ENCODE data around the gene TMEM53. TPM values are rescaled to one million over a fixed set of nuclear protein-coding genes. Genes with fewer than 3 reads are reported as not detected.

Gene TMEM53
- total and polyA plus RNA-seq, 9 donors: 4.1 to 17.9 (median 11.4) TPM

DNA sequence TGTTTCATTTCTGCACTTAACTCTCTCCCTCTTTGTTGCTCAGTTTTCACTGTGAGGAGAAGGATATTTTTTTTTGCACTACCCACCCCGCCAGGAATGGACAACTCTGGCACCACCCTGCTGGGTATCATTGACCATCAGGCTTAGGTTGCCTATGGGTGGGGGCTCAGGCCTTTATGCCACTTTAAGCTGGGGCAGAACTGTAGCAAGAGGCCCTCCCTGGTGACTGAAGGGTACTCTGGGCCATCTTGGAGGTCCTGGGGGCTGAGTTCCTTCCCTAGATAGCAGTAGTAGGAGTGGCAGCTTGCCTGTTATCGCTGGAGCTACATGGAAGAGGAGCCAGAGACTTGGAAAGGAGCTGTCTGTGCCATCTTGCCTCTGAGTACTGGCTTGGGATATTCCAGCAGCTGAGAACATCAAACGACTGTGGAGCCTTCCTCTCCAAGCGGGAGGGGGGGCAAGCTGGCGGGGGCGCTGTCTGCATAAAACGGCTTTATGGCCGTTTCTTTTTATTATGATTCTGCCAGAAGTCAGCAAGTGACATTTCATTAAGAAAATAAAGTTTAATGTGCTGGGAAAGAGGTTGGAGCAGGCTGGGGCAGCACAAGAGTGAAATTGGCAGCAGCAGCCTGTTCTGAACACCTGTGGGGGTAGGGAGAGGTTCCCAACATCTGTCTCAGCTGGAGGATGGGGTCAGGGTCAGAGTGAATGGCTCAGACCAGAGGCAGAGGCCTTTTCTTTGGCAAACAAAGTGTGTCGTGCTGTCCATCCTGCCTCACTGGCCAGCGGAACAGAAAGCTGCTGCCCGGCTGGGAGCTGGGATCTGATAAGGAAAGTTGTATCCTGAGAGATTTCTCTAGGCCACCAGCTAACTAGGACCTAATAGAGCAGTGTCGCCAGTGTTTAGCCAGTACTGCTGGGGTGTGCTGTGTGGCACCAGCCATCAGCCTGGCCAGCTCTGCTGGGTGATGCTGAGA lies 32.9 kb downstream of the TMEM53 start:
- Histone ChIP-seq H3K4me3 (no peak overlapping the region), H3K4me1 (ENCODE audit: insufficient read depth) (peaks cover 6% of the 10 kb centered on the region), H3K9me3 (no peaks in the 10 kb centered on the region), H3K27me3 (no peaks in the 10 kb centered on the region), H3K36me3 (no peaks in the 10 kb centered on the region), H3K27ac (no peak overlapping the region)
- no peak for TF ChIP-seq CTCF (IDR thresholded peaks at IDR 0.05)
- TF ChIP-seq POLR2A (IDR thresholded peaks at IDR 0.05): no peak
- no peak for TF ChIP-seq EP300 (IDR thresholded peaks at IDR 0.05)
- no peak for DNase-seq
- intact Hi-C loops (cut with DNase I): loop anchor here in 1 of 4 donors (10.0 kb wide), 1 partner anchor 637 kb away; no protein-coding TSS in a partner anchor
- 66 to 79% (median 67%) methylated on average over 12 of the region's 12 CpGs for WGBS, 3 donors

GRCh38 chr1:44640200-44640853 lies 34.0 kb downstream of the TMEM53 start:
- 84 to 86% (median 84%) methylated on average over 24 of the region's 24 CpGs for WGBS, 3 donors
- H3K4me3 ChIP-seq: no peak overlapping the region
- DNase-seq: no peak

GRCh38 chr1:44637702-44638411 lies 36.4 kb downstream of the TMEM53 start:
- Histone ChIP-seq H3K36me3 (no peaks in the 10 kb centered on the region), H3K4me1 (ENCODE audit: insufficient read depth) (no peaks in the 10 kb centered on the region), H3K4me3 (no peak overlapping the region), H3K27ac (no peak overlapping the region), H3K27me3 (no peaks in the 10 kb centered on the region), H3K9me3 (no peaks in the 10 kb centered on the region)
- WGBS, 3 donors: 73 to 80% (median 76%) methylated on average over 27 of the region's 27 CpGs
- TF ChIP-seq POLR2A (IDR thresholded peaks at IDR 0.05) (no peak), EP300 (IDR thresholded peaks at IDR 0.05) (no peak)
- intact Hi-C loops (cut with DNase I): loop anchor here in 1 of 4 donors (5.0 kb wide), 1 partner anchor 646 kb away; the partner anchor contains the start of gene CCDC24
- DNase-seq: no peak

More at GRCh38 chr1:44640200-44640853, 34.0 kb downstream of the TMEM53 start:
- TF ChIP-seq EP300 (IDR thresholded peaks at IDR 0.05) (no peak), CTCF (IDR thresholded peaks at IDR 0.05) (no peak)
- H3K27ac ChIP-seq: no peak overlapping the region
- intact Hi-C loops (cut with DNase I): loop anchor here in 1 of 4 donors (10.0 kb wide), 1 partner anchor 636 kb away; no protein-coding TSS in a partner anchor
- no peaks in the 10 kb centered on the region for H3K27me3 ChIP-seq
- H3K36me3 ChIP-seq: no peaks in the 10 kb centered on the region
- no peaks in the 10 kb centered on the region for H3K9me3 ChIP-seq
- H3K4me1 ChIP-seq (ENCODE audit: insufficient read depth): peaks cover 6% of the 10 kb centered on the region

DNA sequence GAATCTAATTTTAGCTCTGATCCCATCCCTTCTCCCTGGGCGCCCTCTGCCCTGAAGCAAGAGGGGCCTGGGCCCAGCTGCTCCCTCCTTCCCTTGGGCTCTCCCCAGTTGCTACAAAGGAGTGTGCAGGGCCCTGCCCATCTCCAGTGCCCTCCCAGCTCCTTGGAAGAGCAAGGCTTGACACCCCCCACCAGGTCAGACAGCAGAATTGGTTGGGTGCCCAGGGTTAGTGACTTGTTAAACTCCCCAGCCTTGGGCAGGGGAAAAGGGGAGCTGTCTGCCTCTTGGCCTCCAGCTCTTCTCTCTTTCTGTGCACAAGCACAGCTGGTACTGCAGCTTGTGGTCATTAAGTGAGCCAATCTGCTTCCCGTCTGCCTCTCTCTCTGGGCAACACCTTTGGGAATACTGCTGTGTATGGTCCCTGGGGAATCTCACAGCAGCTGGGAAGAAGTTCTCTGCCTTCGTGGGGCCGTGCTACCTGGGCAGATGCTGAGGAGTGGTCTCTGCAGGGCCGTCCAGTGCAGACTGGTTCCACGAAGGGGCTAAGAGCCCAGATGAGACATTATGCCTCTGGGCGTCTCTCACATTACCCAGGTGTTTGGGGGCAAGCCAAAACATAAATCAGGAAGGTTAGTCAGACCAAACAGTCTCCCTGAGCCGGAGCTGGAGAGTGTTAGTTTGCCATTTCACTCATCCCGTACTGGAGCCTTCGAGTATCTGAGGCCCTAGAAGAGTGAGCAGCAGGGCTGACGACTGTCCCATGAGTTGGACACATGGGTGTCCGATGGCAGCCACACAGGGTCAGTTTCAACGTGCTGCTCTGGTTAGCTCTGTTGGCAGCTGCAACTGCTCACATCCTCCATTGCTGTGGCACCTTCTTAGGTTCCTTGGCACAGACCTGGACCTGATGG lies 37.3 kb downstream of the TMEM53 start:
- TF ChIP-seq POLR2A (IDR thresholded peaks at IDR 0.05): no peak
- no peak for TF ChIP-seq CTCF (IDR thresholded peaks at IDR 0.05)
- TF ChIP-seq EP300 (IDR thresholded peaks at IDR 0.05): no peak
- H3K9me3 ChIP-seq: no peaks in the 10 kb centered on the region
- no peaks in the 10 kb centered on the region for H3K4me1 ChIP-seq (ENCODE audit: insufficient read depth)
- intact Hi-C loops (cut with DNase I): loop anchor here in 1 of 4 donors (5.0 kb wide), 1 partner anchor 645 kb away; the partner anchor contains the start of gene CCDC24
- 56 to 61% (median 56%) methylated on average over 13 of the region's 13 CpGs for WGBS, 3 donors
- H3K36me3 ChIP-seq: no peaks in the 10 kb centered on the region
- no peaks in the 10 kb centered on the region for H3K27me3 ChIP-seq
- no peak overlapping the region for H3K27ac ChIP-seq
- no peak overlapping the region for H3K4me3 ChIP-seq
- DNase-seq: no peak

Data from ovary (tissue), 9 donors.